HG03342 (cell line): ENCODE measurements around the gene CCL4L2.
"Not testable (repeated sequence)": the region's sequence is repeated elsewhere in the genome, so short reads cannot be mapped to it uniquely, and the experiment has no call there.

Experiments used
- ATAC-seq: cut with Tn5 transposase; IDR thresholded peaks from one replicate; pipeline ENCODE4 v1.9.1; 2021; ENCODE audit warnings: mild to moderate bottlenecking, moderate library complexity; ENCODE audit not compliant: unreplicated experiment

CCL4L2 gene

DNA sequence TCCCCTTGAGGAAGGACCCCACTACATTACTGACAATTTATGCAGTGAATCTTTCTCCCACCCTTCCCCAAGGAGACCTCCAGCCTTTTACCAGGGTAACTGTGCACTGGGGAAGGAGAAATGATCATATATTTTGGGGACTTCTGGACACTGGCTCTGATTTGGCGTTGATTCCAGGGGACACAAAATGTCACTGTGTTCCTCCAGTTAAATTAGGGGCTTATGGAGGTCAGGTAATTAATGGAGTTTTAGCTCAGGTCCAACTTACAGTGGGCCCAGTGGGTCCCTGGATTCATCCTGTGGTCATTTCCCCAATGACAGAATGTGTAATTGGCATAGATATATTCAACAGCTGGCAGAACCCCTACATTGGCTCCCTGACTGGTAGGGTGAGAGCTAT lies 8.7 kb downstream of the CCL4L2 start:
- not testable (repeated sequence) for ATAC-seq

GRCh38 chr17:36220737-36221580 lies 10.1 kb downstream of the CCL4L2 start:
- not testable (repeated sequence) for ATAC-seq

DNA sequence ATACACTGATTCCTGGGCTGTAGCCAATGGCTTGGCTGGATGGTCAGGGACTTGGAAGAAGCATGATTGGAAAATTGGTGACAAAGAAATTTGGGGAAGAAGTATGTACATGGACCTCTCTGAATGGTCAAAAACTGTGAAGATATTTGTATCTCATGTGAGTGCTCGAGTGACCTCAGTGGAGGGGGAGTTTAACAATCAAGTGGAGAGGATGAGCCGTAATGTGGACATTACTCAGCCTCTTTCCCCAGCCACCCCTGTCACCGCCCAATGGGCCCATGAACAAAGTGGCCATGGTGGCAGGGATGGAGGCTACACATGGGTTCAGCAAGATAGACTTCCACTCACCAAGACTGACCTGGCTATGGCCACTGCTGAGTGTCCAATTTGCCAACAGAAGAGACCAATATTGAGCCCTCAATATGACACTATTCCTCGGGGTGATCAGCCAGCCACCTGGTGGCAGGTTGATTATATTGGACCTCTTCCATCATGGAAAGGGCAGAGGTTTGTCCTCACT lies 10.8 kb downstream of the CCL4L2 start:
- not testable (repeated sequence) for ATAC-seq

DNA sequence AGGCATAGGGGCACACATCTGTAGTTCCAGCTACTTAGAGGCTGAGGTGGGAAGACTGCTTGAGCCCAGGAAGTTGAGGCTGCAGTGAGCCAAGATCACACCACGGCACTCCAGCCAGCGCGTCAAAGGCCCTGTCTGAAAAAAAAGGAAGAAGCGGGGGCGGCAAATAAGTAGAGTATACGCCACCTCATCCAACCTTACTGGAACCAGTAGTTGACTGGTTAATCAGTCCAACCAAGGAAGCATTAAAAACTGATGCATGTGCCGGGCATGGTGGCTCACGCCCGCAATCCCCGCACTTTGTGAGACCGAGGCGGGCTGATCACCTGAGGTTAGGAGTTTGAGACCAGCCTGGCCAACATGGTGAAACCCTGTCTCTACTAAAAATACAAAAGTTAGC lies 12.1 kb downstream of the CCL4L2 start:
- ATAC-seq = not testable (repeated sequence)

- ATAC-seq = not testable (repeated sequence)
Measured at GRCh38 chr17:36229644-36230043, 18.8 kb downstream of the CCL4L2 start.

DNA sequence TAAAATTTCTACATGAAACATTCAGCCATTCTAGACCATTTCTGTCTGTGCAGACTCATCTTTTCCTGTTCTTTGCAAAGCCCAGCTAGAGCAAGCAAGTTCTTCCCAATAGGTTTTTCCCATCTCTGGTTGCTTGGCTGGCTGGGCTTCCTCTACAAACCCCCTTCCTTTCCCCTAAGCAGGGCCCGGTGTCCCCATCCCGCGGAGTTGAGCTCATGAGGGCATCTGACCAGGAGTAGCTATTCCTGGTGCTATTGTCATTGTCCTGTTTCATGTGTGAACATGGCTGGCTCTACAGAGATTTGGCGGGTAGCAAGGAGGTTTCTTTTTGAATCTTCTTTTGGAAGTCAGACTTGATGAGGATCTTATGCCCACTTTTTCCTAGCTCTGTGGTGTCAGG lies 31.2 kb downstream of the CCL4L2 start:
- not testable (repeated sequence) for ATAC-seq
